Ramos (cell line): ENCODE data around the gene SMARCA2.

Source experiments
- in situ Hi-C: fragments of 300-500 bp; cut with MboI; formaldehyde crosslinking; loops from one replicate; pipeline ENCODE4 v1.14.3; 2022; ENCODE audit warnings: low sequenced_read_pairs; ENCODE audit not compliant: unreplicated experiment

Gene SMARCA2

GRCh38 chr9:2198956-2199635 is 183.9 kb downstream of the SMARCA2 start:
- in situ Hi-C loops: no loop called here

GRCh38 chr9:2199999-2200796 is 185.1 kb downstream of the SMARCA2 start:
- in situ Hi-C loops: no loop called here

GRCh38 chr9:2208465-2208864 is 193.3 kb downstream of the SMARCA2 start:
- in situ Hi-C loops: no loop called here

GRCh38 chr9:2208991-2209390 is 193.8 kb downstream of the SMARCA2 start:
- in situ Hi-C loops: no loop called here

GRCh38 chr9:2209400-2209799 is 194.3 kb downstream of the SMARCA2 start:
- in situ Hi-C loops: no loop called here

GRCh38 chr9:2210201-2210600 is 195.1 kb downstream of the SMARCA2 start:
- in situ Hi-C loops: no loop called here

- in situ Hi-C loops: no loop called here
These were observed 198.8 kb downstream of the SMARCA2 start for GRCh38 chr9:2213830-2214468.

GRCh38 chr9:2214707-2215106 is 199.6 kb downstream of the SMARCA2 start:
- in situ Hi-C loops: no loop called here

GRCh38 chr9:2215921-2216441 is 200.8 kb downstream of the SMARCA2 start:
- in situ Hi-C loops: no loop called here

GRCh38 chr9:2216591-2216990 is 201.4 kb downstream of the SMARCA2 start:
- in situ Hi-C loops: no loop called here

- in situ Hi-C loops: no loop called here
These were observed 202.4 kb downstream of the SMARCA2 start for GRCh38 chr9:2217540-2217939.

GRCh38 chr9:2220036-2220435 is 204.9 kb downstream of the SMARCA2 start:
- in situ Hi-C loops: no loop called here

GRCh38 chr9:2227144-2227867 is 212.2 kb downstream of the SMARCA2 start:
- in situ Hi-C loops: no loop called here

- in situ Hi-C loops: no loop called here
These were observed 213.0 kb downstream of the SMARCA2 start for GRCh38 chr9:2228132-2228531.

GRCh38 chr9:2228641-2229040 is 213.5 kb downstream of the SMARCA2 start:
- in situ Hi-C loops: no loop called here

- in situ Hi-C loops: no loop called here
These were observed 214.1 kb downstream of the SMARCA2 start for GRCh38 chr9:2229109-2229721.

- in situ Hi-C loops: no loop called here
These were observed 215.2 kb downstream of the SMARCA2 start for GRCh38 chr9:2230362-2230761.

GRCh38 chr9:2231101-2231500 is 216.0 kb downstream of the SMARCA2 start:
- in situ Hi-C loops: no loop called here

- in situ Hi-C loops: no loop called here
These were observed 216.7 kb downstream of the SMARCA2 start for GRCh38 chr9:2231829-2232228.

GRCh38 chr9:2233274-2233673 is 218.1 kb downstream of the SMARCA2 start:
- in situ Hi-C loops: no loop called here
